ENCODE data around the gene DENND6B.
"Not testable (repeated sequence)": the region's sequence is repeated elsewhere in the genome, so short reads cannot be mapped to it uniquely, and the experiment has no call there.

The DENND6B gene, protein sequence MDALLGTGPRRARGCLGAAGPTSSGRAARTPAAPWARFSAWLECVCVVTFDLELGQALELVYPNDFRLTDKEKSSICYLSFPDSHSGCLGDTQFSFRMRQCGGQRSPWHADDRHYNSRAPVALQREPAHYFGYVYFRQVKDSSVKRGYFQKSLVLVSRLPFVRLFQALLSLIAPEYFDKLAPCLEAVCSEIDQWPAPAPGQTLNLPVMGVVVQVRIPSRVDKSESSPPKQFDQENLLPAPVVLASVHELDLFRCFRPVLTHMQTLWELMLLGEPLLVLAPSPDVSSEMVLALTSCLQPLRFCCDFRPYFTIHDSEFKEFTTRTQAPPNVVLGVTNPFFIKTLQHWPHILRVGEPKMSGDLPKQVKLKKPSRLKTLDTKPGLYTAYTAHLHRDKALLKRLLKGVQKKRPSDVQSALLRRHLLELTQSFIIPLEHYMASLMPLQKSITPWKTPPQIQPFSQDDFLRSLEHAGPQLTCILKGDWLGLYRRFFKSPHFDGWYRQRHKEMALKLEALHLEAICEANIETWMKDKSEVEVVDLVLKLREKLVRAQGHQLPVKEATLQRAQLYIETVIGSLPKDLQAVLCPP

DNA sequence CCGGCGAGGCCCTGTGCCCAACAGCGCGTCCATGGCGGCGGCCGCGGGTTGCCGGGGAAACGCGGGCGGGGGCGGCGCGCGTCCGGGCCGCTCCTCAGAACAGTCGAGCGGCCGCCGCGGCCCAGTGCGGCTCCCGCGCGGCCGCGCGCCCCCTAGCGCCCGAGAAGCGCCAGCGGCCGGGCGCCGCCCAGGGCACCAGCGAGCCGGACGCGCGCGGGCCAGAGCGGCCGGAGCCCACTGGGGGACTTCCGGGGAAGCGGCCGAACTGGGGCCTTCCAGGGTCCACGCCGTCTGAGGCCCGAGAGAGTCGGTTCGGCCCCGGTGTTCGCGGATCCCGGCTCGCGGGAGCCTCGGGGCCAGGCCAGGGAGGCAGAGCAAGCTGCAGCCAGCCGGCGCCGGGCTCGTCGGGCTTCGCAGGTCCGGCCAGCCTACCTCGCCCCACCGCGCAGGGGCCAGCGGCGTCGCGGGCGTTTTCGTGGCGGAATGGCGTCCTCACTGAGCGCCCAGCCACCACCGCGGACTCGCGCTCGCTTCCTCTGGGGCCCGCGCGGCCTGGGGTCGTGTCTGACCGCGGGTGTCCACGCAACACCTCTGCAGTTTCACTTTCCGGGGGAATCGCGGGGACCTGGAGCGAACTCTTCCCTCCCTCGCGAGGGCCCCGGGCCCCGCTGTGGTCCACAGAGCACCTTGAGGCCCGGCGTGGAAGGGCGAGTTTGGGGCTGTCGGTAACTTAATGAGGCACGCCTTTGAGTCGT is at the start of gene DENND6B:
Gene DENND6B (minus strand): TSS at position 57 of the 755 bp plus-strand sequence. CDS start 24 bp downstream, at position 33.
- no peaks in the 10 kb centered on the region for H3K27me3 Mint-ChIP-seq
- H3K4me3 Mint-ChIP-seq = peak within 1 kb of the TSS; percentile 86
- H3K9me3 Mint-ChIP-seq = no peaks in the 10 kb centered on the region
- H3K4me1 Mint-ChIP-seq = peaks cover 13% of the 10 kb centered on the region
- H3K27ac Mint-ChIP-seq = peak within 1 kb of the TSS; percentile 72
- H3K36me3 Mint-ChIP-seq = no peaks in the 10 kb centered on the region

DNA sequence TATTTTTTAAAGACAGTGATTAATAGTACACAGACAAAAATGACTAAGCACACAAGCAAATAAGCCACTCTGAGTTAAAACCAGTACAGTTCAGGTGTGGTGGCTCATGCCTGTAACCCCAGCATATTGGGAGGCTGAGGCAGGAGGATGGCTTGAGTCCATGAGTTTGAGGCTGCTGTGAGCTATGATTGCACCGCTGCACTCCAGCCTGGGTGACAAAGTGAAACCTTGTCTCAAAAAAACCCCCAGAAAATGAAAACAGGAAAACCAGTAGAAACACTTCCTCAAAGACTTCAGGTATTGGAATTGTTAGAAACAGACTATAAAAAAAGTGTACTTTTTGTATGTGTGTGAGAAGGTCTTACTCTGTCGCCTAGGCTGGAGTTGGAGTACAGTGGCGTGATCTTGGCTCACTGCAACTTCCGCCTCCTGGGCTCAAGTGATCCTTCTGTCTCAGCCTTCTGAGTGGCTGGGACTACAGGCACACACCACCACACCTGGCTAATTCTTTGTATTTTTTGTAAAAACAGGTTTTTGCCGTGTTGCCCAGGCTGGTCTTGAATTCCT is 49.4 kb upstream of the DENND6B start:
- Mint-ChIP-seq H3K4me1 (peaks cover 11% of the 10 kb centered on the region), H3K4me3 (no peak overlapping the region), H3K27ac (no peak overlapping the region), H3K36me3 (peaks cover 11% of the 10 kb centered on the region), H3K9me3 (no peaks in the 10 kb centered on the region), H3K27me3 (no peaks in the 10 kb centered on the region)

DNA sequence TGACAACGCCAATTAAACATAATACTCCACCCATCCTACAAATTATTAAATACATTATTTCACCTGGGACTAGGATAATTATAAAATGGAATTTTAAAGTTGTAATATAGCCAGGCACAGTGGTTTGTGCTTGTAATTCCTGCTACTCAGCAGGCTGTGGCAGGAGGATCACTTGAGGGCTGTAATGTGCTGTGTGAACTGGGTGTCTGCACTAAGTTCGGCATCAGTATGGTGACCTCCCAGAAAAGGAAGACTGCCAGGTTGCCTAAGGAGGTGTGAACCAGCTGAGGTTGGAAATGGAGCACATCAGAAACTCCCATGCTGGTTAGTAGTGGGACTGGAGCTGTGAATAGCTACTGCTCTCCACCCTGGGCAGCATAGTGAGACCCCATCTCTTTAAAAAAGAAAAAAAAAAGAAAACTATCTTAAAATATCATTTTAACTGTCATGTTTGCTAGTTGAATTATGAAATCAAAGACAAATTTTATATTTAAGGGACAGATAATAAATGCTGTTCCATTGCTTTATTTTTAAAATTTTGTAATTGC is 44.4 kb upstream of the DENND6B start:
- Mint-ChIP-seq H3K27me3 (no peaks in the 10 kb centered on the region), H3K4me1 (peaks cover 18% of the 10 kb centered on the region), H3K9me3 (no peaks in the 10 kb centered on the region), H3K4me3 (no peak overlapping the region), H3K36me3 (peaks cover 9% of the 10 kb centered on the region), H3K27ac (no peak overlapping the region)

DNA sequence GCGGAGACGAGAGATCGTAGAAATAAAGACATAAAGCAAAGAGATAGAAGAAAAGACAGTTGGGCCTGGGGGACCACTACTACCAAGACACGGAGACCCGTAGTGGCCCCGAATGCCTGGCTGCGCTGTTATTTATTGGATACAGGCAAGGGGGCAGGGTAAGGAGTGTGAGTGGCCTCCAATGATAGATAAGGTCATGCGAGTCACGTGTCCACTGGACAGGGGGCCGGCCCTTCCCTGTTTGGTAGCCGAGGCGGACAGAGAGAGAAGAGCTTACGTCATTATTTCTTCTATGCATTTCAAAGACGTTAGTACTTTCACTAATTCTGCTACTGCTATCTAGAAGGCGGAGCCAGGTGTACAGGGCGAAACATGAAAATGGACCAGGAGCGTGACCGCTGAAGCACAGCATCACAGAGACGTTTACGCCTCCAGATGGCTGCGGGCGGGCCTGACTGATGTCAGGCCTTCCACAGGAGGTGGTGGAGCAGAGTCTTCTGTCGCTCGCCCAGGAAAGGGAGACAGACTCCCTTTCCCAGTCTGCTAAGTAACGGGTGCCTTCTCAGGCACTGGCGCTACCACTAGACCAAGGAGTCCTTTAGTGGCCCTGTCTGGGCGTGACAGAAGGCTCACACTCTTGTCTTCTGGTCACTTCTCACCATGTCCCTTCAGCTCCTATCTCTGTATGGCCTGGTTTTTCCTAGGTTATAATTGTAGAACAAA is 41.1 kb upstream of the DENND6B start:
- no peak overlapping the region for H3K27ac Mint-ChIP-seq

DNA sequence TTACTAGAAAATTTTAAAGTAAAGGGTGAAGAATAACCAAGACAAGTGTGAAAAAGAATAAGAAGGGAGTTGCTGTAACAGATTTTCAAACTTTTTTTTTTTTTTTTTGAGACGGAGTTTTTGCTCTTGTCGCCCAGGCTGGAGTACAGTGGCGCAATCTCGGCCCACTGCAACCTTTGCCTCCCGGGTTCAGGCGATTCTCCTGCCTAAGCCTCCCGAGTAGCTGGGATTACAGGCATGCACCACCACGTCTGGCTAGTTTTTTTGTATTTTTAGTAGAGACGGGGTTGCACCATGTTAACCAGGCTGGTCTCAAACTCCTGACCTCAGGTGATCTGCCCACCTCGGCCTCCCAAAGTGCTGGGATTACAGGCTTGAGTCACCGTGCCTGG is 37.0 kb upstream of the DENND6B start:
- H3K27me3 Mint-ChIP-seq, H3K4me3 Mint-ChIP-seq, H3K9me3 Mint-ChIP-seq, H3K27ac Mint-ChIP-seq: not testable (repeated sequence)
- Mint-ChIP-seq H3K4me1 (peaks cover 52% of the 10 kb centered on the region), H3K36me3 (peaks cover 13% of the 10 kb centered on the region)

More for the DNA sequence above, 41.1 kb upstream of the DENND6B start:
- Mint-ChIP-seq H3K27me3 (no peaks in the 10 kb centered on the region), H3K4me1 (peaks cover 23% of the 10 kb centered on the region), H3K4me3 (no peak overlapping the region), H3K36me3 (peaks cover 6% of the 10 kb centered on the region), H3K9me3 (no peaks in the 10 kb centered on the region)

DNA sequence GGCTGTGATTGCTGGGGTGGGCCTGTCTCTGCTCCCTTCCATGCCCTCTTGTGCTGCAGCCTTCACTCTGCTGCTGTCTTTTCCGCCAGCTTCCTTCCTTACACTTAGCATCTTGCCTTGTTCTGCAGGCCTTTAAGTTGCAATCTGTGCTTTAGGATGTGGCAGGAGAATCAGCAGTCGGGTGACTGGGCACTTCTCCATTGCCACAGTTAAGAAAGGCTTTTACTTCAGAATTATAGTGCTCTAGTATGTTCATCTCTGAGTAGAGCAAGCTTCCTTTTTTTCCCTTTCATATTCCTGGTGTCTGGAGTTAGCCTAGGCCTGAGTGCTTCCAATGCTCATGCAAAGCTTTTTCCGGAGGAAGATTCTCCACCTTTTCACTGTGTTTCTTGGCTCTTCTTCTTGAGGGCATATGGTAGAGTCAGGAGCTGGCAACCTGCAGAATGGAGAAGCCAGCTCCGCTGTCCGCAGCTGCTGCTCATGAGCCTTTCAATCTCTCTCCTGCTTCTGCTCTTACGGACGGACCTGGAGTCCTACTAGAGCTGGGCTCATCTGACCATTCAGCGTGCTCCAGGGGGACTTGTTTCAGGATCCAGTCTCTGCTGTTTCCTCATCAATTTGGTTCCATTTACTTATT is 36.5 kb upstream of the DENND6B start:
- H3K9me3 Mint-ChIP-seq = no peaks in the 10 kb centered on the region
- H3K27ac Mint-ChIP-seq = no peak overlapping the region
- H3K4me3 Mint-ChIP-seq = no peak overlapping the region
- no peaks in the 10 kb centered on the region for H3K27me3 Mint-ChIP-seq
- H3K4me1 Mint-ChIP-seq = peaks cover 57% of the 10 kb centered on the region
- H3K36me3 Mint-ChIP-seq = peaks cover 13% of the 10 kb centered on the region

DNA sequence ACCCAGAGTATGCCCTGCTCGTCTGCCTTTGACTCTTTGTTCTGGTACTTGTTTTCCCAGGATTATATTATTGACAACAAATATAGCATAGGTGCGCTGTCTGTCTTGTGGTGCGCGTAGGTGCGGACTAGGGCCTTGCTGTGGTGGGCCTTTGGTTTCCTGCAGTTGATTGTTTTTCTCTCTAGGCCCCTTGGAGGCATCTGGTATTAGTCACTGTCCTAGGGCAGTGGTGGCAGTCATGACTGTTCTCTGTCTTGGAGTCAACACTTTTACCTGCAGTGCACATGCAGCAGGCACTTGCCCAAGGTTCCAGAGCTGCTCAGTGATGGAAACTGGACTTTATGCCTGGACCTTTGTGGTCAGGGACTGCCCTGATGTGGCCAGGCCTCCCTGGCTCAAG is 34.9 kb upstream of the DENND6B start:
- H3K27me3 Mint-ChIP-seq = no peaks in the 10 kb centered on the region
- H3K27ac Mint-ChIP-seq = no peak overlapping the region
- H3K4me3 Mint-ChIP-seq = no peak overlapping the region
- peaks cover 13% of the 10 kb centered on the region for H3K36me3 Mint-ChIP-seq
- no peaks in the 10 kb centered on the region for H3K9me3 Mint-ChIP-seq
- peaks cover 60% of the 10 kb centered on the region for H3K4me1 Mint-ChIP-seq

DNA sequence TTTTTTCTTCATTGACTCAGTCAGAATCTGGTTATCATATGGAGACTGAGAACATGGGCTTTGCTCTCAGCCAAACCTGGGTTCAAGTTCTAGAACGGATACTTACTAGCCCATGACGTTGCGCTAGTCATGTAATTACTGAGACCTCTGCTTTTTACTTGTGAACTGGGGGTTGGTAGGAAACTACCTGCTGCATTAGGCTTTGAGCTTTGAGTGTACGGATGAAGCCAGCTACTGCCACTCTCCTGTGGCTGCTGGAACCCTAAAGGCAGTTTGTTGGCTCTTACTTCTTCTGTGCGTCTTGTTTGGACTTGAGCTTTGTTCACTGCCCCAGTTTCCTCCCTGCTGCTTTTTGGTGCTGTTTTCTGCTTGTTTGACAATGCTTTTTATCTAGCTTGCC is 34.4 kb upstream of the DENND6B start:
- Mint-ChIP-seq H3K4me3 (no peak overlapping the region), H3K9me3 (no peaks in the 10 kb centered on the region), H3K4me1 (peaks cover 56% of the 10 kb centered on the region), H3K27ac (no peak overlapping the region), H3K36me3 (peaks cover 14% of the 10 kb centered on the region), H3K27me3 (no peaks in the 10 kb centered on the region)

DNA sequence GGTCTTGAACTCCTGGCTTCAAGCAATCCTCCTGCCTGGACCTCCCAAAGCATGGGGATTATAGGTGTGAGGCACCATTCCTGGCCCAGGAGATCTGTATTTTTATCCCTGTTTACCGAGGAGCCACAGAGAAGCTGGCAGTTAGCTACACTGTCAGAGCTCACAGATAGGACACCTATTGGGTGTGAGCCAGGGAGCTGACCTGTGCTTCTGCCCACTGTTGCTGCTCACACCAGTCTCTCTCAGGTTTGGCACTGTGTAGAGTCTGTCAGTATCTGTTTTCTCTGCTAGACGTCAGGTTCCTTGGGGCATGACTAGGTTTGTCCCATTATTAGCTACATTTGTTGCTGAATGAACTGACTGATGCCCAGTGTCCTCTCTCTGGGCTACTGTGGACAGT is 33.8 kb upstream of the DENND6B start:
- Mint-ChIP-seq H3K9me3 (no peaks in the 10 kb centered on the region), H3K27ac (no peak overlapping the region), H3K36me3 (peaks cover 15% of the 10 kb centered on the region), H3K27me3 (no peaks in the 10 kb centered on the region), H3K4me1 (peaks cover 56% of the 10 kb centered on the region), H3K4me3 (no peak overlapping the region)

DNA sequence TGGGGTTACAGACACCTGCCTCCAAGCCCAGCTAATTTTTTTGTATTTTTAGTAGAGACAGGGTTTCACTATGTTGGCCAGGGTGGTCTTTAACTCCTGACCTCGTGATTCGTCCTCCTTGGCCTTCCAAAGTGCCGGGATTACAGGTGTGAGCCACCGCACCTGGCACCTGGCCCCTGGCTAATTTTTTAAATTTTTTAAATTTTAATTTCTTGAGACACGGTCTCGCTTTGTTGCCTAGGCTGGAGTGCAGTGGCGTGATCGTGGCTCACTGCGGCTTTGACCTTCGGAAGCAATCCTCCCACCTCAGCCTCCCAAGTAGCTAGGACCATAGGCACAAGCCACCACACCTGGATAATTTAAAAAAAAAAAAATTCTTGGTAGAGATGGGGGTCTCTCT is 30.9 kb upstream of the DENND6B start:
- Mint-ChIP-seq H3K4me1 (peaks cover 49% of the 10 kb centered on the region), H3K9me3 (no peaks in the 10 kb centered on the region), H3K27me3 (no peaks in the 10 kb centered on the region), H3K36me3 (peaks cover 17% of the 10 kb centered on the region), H3K27ac (no peak overlapping the region), H3K4me3 (no peak overlapping the region)

DNA sequence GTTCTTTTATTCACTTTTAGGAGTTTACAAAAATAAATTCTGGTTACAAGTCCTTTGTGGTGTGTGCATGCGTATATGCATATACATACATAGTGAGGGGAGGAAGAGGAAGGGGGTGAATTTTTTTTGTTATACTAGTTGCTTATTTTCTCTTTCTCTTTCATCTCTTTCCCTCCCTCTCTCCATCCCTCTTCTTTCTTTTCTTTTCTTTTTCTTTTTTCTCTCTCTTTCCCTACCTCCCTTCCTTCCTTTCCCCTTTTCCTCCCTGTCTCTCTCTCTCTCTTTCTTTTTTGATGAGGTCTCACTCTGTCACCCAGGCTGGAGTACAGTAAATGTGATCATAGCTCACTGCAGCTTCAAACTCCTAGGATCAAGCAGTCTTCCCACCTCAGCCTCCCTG is 30.4 kb upstream of the DENND6B start:
- H3K4me3 Mint-ChIP-seq = no peak overlapping the region
- H3K27ac Mint-ChIP-seq = no peak overlapping the region
- H3K9me3 Mint-ChIP-seq = no peaks in the 10 kb centered on the region
- H3K27me3 Mint-ChIP-seq = no peaks in the 10 kb centered on the region
- peaks cover 43% of the 10 kb centered on the region for H3K4me1 Mint-ChIP-seq
- H3K36me3 Mint-ChIP-seq = peaks cover 17% of the 10 kb centered on the region

DNA sequence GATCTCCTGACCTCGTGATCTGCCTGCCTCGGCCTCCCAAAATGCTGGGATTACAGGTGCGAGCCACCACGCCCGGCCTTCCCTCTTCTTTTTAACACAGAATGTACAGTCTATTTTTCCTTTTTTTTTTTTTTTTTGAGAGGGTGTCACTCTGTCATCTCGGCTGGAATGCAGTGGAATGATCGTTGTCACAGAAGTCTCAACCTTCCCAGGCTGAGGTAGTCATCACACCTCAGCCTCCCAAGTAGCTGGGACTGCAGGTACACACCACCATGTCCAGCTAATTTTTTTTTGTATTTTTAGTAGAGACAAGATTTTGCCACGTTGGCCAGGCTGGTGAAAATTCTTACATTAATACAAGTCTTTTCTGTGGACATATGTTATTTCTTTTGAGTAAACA is 29.4 kb upstream of the DENND6B start:
- Mint-ChIP-seq H3K36me3 (peaks cover 14% of the 10 kb centered on the region), H3K27me3 (no peaks in the 10 kb centered on the region), H3K9me3 (no peaks in the 10 kb centered on the region), H3K27ac (no peak overlapping the region), H3K4me1 (peaks cover 33% of the 10 kb centered on the region), H3K4me3 (no peak overlapping the region)

DNA sequence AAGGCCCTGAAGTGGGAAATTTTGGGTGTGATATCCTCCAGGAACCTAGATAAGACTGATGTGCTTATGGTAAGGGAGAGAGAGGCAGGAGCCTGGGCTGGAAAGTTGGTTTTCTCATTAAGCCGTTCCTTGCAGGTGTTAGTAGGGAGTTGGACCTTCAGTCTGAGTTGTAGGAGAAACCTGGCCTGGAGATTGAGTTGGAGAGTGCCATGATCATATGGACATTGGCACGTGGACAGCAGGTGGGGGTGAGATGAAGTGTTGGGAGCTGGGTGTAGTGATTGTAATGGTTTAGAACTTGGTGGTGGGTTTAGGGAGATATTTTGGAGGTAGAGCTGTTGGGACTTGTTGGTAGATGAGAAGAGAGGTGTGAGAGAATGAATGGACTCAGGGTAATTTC is 21.2 kb upstream of the DENND6B start:
- H3K27ac Mint-ChIP-seq = no peak overlapping the region
- H3K4me1 Mint-ChIP-seq = peaks cover 2% of the 10 kb centered on the region
- no peaks in the 10 kb centered on the region for H3K36me3 Mint-ChIP-seq
- H3K4me3 Mint-ChIP-seq = no peak overlapping the region
- H3K9me3 Mint-ChIP-seq = no peaks in the 10 kb centered on the region
- no peaks in the 10 kb centered on the region for H3K27me3 Mint-ChIP-seq

DNA sequence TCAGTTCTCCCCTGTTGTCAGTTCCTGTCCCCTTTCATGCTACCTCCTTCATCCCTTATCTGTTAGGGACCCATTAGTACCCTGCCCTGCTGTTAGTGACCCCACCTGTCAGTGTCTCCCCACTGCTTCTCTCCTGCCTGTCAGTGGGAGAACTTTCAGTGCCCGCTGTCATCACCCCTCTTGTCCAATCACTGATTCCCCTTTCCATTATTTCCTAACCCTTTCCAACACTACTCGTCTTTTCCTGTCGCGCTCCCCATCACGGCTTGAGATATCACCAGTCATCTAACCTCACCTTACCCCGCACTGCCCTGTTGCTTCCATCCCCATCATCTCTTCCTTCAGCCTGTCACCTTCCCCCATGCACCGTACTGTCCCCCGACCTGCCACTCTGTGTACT is 20.3 kb upstream of the DENND6B start:
- no peak overlapping the region for H3K4me3 Mint-ChIP-seq
- H3K4me1 Mint-ChIP-seq = peaks cover 4% of the 10 kb centered on the region
- no peaks in the 10 kb centered on the region for H3K36me3 Mint-ChIP-seq
- no peaks in the 10 kb centered on the region for H3K27me3 Mint-ChIP-seq
- no peak overlapping the region for H3K27ac Mint-ChIP-seq
- no peaks in the 10 kb centered on the region for H3K9me3 Mint-ChIP-seq

DNA sequence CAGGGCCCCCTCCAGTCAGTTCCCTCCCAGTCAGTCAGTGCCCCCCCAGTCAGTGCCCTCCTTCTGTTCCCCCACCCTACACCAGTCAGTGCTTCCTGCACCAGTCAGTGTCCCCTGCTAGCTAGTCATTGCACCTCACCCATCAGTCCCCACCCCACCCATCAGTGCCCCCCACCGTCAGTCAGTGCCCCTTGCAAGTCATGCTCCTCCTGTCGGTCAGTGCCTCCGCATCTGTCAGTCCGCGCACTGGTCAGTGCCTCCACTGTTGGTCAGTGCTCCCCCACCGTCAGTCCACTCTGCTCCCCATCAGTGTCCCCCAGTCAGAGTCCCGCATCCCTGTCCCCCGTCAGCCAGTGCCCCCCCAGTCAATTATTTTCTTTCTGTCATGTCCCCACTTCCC is 19.7 kb upstream of the DENND6B start:
- no peak overlapping the region for H3K27ac Mint-ChIP-seq
- no peaks in the 10 kb centered on the region for H3K36me3 Mint-ChIP-seq
- peaks cover 6% of the 10 kb centered on the region for H3K4me1 Mint-ChIP-seq
- H3K9me3 Mint-ChIP-seq = no peaks in the 10 kb centered on the region
- H3K27me3 Mint-ChIP-seq = no peaks in the 10 kb centered on the region
- H3K4me3 Mint-ChIP-seq = no peak overlapping the region

Measured in activated naive CD4-positive, alpha-beta T cell treated with anti-CD3 and anti-CD28 coated beads, Interleukin-2, amount 50 U/mL, for 24 hours (primary cell).